Dedifferentiated amniotic fluid mesenchymal stem cell (primary cell): ENCODE results near the gene SDCCAG8.

Experiments
- DNase-seq: peaks from one replicate; pipeline ENCODE4 v3.0.0-alpha.2; 2016; ENCODE audit errors: extremely low spot score

The SDCCAG8 gene

DNA sequence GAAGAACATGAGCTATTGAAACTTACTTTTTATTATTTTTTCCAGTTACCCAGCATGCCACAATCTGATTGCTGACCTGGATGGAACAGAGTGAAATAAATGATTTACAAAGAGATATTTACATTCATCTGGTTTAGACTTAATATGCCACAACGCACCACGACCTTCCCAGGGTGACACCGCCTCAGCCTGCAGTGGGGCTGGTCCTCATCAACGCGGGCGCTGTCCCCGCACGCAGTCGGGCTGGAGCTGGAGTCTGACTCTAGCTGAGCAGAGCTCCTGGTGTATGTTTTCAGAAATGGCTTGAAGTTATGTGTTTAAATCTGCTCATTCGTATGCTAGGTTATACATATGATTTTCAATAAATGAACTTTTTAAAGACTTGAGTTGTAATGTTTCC, 243.9 kb downstream of the SDCCAG8 start:
- DNase-seq, result no peak

DNA sequence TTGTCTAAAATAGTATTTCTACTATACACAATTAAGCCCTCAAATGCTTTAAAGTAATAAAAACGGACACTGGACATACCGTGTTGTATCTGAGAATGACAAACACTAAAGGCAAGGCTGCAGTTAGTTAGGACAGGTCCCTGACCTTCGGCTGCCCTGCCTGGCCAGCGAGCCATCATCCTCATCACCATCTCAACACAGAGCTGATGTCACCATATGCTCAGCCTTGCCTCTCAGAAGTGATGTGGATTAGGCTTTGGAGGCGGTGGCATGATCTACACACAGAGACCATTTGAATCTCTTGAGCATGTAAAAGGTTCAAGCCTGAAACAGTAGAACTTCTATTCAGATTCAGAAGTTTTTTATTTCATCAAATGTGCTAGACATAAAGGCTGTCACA, 244.7 kb downstream of the SDCCAG8 start:
- DNase-seq, result no peak

DNA sequence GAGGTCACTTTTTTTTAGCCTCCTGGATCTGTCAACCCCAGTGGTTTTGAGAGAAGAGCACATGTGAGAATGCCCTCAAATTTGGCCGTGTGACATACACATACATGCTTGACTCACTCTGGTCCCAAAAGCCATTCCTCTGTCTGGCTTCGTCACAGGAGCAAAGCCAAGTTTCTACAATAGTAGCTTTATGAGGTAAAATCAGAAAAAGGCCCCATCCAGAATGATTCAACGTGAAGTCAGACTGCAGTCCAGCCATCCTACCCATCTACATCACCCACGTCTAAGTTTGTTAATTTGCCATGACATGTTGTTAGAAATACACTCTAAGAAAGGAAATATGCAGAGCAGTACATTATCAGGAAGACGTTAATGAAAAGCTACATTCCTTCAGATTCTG, 245.2 kb downstream of the SDCCAG8 start:
- DNase-seq, result peak; percentile 27

DNA sequence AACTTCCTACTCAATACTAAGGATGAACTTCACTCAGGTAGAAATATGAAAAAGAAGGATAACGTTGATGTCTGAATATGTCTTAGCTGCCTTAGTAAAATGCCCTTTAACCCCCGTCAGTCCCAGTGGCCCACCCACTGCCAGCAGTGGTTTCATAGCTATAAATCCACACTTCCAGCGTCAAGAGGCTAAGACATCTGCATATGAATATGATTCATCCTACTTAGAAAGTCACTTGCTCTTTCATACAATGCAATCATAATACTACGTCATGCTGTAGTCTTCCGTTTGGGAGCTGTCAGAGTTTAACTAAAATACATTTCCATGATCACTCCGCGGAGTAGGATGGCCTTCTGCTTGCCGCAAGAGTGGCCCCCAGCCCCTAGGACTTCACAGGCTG, 247.3 kb downstream of the SDCCAG8 start:
- no peak for DNase-seq

DNA sequence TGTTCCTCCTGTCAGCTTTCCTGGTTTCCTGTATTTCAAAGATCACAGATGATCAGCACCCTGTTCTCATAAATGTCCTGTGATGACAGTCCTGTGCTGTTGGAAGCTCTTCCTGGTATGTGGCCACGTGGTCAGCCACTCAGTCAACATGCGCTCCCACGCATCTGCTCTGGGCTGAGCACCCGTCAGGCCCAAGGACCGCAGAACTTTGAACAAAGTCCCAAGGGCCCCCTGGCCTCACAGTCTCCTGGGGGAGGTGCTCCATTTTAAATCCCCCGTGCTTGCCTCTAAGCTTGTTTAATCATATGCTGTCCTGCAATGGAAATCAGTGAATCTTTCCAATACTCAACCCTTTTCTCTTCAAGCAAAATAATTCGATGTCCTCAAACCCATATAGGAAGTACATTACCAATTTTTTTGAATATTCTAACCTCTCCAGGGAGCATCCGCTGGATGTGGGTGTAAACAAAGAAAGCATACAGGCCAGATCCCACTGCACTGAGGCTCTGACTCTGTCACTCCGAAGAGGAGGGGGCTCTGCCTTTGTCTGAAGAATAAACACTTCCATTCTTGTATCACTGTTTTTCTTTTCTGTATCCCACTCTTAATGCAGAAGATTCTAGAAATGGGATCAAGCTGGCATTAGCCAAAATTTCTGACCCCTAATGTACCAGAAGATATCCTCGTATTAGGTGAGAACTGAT, 250.3 kb downstream of the SDCCAG8 start:
- DNase-seq, result no peak

DNA sequence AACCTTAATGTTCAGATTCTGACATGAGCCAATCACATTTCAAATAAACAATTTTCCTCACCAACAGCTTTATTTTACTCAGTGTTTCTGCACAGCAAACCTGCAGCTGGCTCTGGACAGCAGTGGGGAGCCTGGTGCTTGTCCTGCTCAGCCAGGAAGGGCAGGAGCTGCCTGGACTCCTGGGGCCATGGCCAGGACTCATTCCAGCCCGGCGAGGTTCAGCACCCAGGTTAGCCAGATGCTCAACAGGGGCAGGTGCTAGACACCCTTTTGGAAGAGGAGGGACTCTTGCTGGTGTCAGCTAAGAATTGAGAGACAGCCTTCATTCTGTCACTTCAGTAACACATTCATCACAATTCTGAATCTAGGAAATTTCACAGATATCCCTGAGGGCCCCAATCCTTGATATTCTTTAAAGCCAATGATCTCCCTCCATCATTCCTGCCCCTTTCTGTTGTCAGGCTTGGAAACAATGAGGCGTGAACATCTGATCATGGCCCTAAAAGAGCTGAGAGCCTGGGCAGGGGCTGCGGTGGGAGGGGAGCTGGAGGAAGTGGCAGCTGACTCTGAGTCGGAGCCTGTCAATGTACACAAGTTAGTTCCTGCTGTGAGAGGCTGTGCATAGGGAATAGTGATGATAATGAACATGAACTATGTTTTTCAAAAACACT, 251.3 kb downstream of the SDCCAG8 start:
- DNase-seq, result no peak

DNA sequence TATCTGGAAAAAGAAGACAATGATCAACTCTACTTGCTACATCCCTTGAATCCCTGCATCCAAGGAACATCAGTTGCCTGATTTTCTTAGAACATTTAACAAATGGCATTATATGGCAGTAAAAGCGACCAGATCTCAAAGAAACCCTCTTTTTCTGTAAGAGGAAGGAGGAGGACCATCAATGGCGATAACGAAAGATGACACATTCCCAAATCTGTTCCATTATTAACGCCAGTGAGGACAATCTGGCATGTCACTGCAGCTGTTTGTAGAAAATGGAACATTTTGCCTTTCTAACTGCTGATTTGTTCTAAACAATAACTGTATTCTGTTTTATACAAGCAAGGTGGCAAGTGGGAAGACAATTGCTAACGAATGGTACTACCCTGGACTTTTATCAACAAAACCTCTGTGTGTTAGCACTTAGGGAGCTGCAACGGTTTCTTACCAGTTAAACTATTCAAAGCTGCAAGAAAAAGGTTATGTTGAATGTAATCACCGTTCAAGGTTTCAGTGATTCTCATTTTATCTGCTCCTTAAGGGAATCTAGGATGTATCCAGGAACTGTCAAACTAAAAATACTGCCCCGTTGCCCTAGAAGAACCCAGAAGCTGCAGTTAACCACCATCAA, 251.9 kb downstream of the SDCCAG8 start:
- no peak for DNase-seq

DNA sequence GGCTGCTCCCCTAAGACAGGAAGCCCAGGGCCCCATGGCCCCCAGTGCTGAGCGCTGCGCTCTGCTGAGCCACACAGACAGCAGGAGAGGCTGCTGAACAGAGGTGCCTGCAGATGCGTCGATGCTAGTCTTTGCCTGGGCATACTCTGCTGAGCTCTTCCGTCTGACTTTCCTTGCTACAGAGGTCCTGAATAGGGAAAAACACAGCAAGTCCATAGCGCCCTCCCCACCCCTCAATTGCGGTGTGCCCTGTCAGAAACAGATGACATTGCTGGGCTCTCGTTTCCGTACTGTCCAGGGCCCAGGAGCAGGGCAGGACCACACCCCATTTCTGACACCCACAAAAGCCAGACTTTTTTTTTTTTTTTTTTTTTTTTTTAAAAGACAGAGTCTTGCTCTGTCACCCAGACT, 252.5 kb downstream of the SDCCAG8 start:
- DNase-seq, result no peak

DNA sequence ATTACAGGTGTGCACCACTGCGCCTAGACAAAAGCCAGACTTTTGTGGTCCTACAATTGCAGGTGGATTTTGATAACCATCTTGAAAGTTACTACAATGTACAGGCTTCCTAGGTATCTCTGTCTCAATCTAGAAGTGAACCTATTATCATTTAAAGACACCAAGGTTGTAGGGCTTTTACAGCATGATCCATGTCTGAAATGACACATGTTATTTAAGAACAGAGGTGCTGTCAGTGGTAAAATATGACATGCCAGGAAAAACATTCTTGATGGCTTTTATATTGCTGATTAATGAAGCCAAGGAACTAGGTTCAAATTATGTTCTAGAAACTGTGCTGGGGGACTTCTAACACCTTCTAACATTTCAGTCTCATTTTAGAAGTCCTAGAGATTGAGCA, 253.1 kb downstream of the SDCCAG8 start:
- DNase-seq, result no peak

DNA sequence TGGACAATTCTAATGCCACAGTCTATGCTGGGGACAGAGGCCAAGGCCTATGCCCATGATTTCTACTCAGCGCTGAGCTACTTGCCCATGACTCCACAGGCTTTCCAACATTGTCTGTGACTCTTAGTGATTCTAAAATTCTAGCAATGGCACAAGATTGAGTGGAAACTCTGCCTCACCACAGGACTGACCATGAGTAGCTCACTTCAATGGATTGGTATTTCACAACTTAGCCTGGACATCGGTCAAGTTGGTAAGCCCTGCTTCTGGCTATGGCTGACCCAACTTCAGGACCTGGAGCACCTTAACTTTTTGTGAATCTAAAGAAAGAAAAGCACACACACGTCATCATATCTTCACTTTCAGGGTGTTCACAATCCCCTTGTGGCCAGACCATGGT, 255.1 kb downstream of the SDCCAG8 start:
- no peak for DNase-seq

DNA sequence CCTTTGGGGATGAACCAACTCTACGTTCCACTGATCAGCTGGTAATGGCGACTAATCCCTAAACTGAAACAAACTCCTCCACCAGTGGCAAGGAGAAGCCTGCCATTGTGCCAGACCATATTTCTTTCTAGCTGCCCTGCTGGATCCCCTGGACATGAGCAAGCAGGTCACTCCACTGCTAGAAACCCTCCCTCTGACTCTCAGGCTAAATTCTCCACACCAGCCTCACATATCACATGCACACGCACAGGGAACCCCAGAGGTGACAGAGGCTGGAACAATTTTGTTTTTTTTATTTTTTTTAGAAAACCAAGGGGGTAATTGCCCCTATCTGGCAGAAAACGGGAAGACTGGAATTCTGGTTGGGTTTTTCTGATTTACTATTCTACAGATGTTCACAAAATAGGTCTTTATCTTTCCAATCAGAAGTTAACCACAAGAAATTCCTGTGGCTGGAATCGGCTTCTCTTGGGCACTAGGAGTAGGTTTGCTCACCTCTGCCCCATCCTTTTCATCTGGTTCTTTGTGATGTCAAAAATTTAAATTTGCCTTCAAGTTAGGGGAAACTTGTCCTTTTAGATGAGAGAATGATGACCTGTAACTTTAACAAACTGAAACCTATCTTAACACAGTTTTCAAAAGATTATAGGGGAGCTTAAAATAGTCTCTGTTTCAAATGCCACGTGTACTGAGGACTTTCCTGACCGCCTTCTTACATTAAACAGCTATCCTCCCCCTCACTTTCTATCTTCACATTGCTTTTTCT, 258.1 kb downstream of the SDCCAG8 start:
- DNase-seq, result peak; percentile 20

DNA sequence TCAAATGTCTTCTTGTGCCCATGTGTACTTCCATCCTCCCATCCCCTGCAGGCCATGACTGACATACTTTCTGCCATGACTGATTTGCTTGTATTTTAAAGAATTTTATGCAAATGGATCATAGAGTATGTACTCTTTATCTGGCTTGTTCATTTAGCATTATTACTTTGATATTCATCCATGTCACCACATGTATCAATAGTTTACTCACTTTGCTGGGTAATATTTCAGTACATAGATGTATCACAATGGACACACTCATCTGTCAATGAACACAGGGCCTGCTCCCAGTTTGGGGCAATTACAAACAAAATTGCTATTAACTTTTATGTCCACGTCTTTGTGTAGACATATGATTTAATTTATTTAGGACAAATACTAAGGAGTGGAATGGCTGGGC, 259.1 kb downstream of the SDCCAG8 start:
- DNase-seq, result no peak

DNA sequence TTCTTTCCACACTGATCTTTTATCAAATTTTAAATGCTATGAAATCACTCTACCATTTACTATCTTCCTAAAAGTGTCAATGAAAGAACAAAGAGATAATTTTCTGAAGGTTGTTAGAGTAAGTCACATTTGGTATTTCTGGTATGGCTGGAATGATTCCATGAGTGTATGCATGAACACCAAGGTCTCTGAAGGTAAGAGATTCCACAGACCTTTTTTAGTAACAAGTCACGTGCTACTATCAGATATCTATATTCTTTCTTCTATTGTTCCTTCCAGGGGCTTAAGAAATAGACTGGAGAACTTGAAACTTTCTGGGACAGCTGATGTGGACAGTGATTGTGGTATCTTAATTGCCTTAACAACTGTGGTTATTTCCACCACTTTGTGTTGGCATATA, 265.0 kb downstream of the SDCCAG8 start:
- no peak for DNase-seq

DNA sequence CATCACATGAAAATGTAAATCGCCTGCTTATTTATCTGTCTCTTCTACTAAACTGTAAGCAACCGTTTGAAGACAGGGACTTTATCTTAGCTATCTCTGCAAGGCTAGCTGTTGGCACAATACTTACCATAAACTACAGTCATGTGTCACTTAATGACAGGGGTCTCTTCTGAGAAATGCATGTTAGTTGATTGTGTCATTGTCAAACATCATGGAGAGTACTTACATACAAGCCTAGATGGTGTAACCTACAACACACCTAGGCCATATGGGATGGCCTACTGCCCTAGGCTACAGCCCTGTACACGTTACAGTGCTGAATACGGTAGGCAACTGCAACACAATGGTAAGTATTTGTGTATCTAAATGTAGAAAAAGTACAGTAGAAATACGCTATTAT, 267.9 kb downstream of the SDCCAG8 start:
- DNase-seq, result no peak

DNA sequence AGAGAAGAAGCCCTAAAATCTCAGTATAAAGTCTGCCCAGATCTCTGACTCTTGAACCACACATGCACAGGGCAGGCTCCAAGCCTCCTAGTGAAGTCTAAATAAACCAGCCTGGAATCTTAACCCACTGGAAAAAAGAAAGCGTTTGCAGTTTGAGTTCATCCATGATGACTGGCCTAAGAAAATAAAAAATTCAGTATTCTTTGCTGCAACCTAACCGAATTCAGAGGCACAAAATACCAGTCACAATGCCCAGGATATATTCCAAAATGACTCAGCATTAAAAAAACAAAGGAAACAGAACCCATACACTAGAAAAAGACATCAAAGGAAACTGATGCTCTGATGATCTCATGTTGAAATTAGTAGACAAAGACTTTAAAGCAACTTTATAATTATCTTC, 269.2 kb downstream of the SDCCAG8 start:
- DNase-seq, result peak; percentile 77

DNA sequence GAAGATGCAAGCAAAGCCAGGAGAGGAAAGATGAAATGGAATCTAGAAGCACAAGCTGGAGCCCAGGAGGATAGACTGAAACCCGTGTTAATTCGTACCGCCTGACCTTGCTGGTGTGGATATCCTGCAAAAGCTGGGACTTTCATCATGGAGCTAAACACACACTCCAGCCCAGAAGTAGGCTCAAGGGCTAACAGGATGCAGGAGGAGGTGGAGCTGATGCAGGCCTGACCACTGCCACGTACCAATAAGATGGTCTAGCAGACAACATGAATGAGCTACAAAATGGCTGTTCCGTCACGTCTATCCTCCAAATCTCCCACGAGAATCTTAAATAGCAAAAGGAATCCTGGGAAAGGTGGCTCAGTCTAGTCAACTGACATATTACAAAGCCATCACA, 270.3 kb downstream of the SDCCAG8 start:
- no peak for DNase-seq

DNA sequence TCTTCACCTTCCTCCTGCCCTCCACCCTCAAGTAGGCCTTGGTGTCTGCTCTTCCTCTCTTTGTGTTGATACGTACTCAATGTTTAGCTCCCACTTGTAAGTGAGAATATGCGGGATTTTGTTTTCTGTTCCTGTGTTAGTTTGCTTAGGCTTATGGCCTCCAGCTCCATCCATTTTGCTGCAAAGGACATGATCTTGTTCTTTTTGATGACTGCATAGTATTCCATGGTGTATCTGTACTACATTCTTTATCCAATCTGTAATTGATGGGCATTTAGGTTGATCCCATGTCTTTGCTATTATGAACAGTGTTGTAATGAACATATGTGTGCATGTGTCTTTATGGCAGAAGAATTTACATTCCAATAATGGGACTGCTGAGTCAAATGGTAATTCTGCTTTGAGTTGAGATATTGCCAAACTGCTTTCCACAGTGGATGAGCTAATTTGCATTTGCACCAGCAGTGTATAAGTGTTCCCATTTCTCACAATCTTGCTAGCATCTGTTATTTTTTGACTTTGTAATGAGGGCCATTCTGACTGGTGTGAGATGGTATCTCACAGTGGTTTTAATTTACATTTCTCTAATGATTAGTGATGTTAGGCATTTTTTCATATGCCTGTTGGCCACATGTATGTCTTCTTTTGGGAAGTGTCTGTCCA, 272.7 kb downstream of the SDCCAG8 start:
- no peak for DNase-seq

DNA sequence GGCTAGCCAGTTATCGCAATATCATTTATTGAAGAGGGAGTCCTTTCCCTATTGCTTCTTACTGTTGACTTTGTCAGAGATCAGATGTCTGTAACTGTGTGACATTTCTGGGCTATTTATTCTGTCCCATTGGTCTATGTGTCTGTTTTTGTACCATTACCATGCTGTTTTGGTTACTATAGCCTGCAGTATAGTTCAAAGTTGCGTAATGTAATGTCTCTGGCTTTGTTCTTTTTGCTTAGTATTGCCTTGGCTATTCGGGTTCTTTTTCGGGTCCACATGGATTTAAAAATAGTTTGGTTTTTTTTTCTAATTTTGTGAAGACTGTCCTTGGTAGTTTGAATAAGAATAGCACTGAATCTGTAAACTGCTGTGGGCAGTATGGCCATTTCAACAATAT, 273.7 kb downstream of the SDCCAG8 start:
- DNase-seq, result no peak

DNA sequence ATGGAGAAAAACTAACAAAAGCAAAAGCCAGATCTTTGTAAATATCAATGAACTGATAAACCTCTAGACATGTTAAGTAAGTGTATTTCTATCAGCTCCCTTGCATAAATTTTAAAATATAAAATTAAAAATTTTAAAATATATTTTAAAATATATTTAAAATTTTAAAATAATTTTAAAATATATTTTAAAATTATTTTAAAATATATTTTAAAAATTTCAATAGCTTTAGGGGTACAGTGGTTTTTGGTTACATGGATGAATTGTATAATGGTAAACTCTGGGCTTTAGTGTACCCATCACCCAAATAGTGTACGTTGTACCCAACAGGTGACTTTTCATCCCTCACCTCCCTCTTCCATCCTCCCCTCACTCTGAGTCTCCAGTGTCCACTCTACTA, 279.2 kb downstream of the SDCCAG8 start:
- DNase-seq, result no peak

DNA sequence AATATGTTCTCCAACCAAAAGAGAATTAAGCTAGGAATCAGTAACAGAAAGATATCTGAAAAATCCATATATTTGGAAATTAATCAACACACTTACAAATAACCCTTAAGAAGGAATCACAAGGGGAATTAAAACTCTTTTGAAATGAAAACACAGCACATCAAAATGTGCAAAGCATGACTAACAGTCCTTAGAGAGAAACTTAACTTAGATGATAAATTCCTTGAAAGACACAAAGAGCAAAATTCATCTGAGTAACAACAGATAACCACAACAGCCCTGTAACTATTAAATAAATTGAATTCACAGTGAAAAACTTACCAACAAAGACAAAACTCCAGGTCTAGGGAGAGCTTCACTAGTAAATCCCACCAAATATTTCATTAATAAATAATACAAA, 283.8 kb downstream of the SDCCAG8 start:
- no peak for DNase-seq

DNA sequence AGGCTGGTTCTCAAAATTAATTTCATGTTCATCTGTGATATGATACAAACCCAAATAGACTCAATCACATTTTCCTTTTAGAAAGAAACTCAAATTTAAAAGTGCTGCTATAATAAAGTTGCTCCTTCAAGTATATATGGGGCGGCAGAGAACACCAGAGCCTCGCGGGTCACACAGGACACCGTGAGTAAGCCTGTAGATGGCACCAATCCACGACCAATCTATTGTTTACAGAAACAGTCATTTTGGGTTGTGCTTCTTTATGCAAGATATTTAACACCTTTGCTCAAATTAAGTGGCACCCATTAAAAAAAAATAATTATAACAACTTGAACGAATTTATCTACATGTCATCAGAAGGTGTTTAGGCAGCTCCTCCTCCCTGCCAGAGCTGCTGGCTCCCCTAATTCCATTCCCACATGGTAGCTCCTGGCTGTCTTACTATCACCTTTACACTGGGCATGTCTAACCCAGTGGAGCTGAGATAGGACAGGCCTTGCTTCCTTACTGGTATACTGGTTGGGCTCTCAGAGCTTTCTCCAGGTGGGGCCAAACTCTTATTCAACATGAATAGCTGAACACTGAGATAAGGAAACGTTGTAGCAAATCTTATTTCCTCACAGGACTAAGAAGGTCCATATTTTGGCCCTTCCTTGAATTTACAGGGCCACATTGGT, 287.0 kb downstream of the SDCCAG8 start:
- no peak for DNase-seq
